Activated naive CD4-positive, alpha-beta T cell treated with anti-CD3 and anti-CD28 coated beads, Interleukin-2, amount 50 U/mL, for 16 hours (primary cell): Measurements from ENCODE around the gene CNTNAP5.

Experiments
- DNase-seq: peaks from one replicate; pipeline ENCODE4 v3.0.0-alpha.2; 2020

CNTNAP5 gene

GRCh38 chr2:124025171-124025580 is at the start of gene CNTNAP5:
CNTNAP5 (plus strand) TSS chr2:124025287; CDS start chr2:124025651, 364 bp downstream.
- DNase-seq: no peak

- no peak for DNase-seq
Observed at GRCh38 chr2:123976054-123976648, 48.9 kb upstream of the CNTNAP5 start.

GRCh38 chr2:123993728-123994323 is 31.3 kb upstream of the CNTNAP5 start:
- no peak for DNase-seq

- no peak for DNase-seq
Observed at GRCh38 chr2:123999681-124000080, 25.4 kb upstream of the CNTNAP5 start.

GRCh38 chr2:124001696-124002430 is 23.2 kb upstream of the CNTNAP5 start:
- no peak for DNase-seq

GRCh38 chr2:124018890-124019289 is 6.2 kb upstream of the CNTNAP5 start:
- DNase-seq: no peak

GRCh38 chr2:124024561-124025170 is 421 bp upstream of the CNTNAP5 start:
- DNase-seq: no peak

GRCh38 chr2:124025891-124026434 is 876 bp downstream of the CNTNAP5 start:
- DNase-seq: no peak

- DNase-seq: no peak
Observed at GRCh38 chr2:124026503-124026902, 1.4 kb downstream of the CNTNAP5 start.

- DNase-seq: no peak
Observed at GRCh38 chr2:124027182-124027581, 2.1 kb downstream of the CNTNAP5 start.

- no peak for DNase-seq
Observed at GRCh38 chr2:124032799-124033198, 7.7 kb downstream of the CNTNAP5 start.

- DNase-seq: no peak
Observed at GRCh38 chr2:124034265-124034664, 9.2 kb downstream of the CNTNAP5 start.

- no peak for DNase-seq
Observed at GRCh38 chr2:124035001-124035400, 9.9 kb downstream of the CNTNAP5 start.

GRCh38 chr2:124039032-124039431 is 13.9 kb downstream of the CNTNAP5 start:
- no peak for DNase-seq

- no peak for DNase-seq
Observed at GRCh38 chr2:124039762-124040291, 14.7 kb downstream of the CNTNAP5 start.

GRCh38 chr2:124045894-124046293 is 20.8 kb downstream of the CNTNAP5 start:
- no peak for DNase-seq

GRCh38 chr2:124046332-124046731 is 21.2 kb downstream of the CNTNAP5 start:
- no peak for DNase-seq

GRCh38 chr2:124048102-124048501 is 23.0 kb downstream of the CNTNAP5 start:
- no peak for DNase-seq

- no peak for DNase-seq
Observed at GRCh38 chr2:124048664-124049063, 23.6 kb downstream of the CNTNAP5 start.

- DNase-seq: no peak
Observed at GRCh38 chr2:124049136-124049535, 24.0 kb downstream of the CNTNAP5 start.

- DNase-seq: no peak
Observed at GRCh38 chr2:124050833-124051497, 25.9 kb downstream of the CNTNAP5 start.

GRCh38 chr2:124053796-124054195 is 28.7 kb downstream of the CNTNAP5 start:
- DNase-seq: no peak

GRCh38 chr2:124063596-124063995 is 38.5 kb downstream of the CNTNAP5 start:
- DNase-seq: no peak
